Smooth muscle cell (in vitro differentiated cells): ENCODE results near the gene UGT1A8. TPM values are rescaled to one million over a fixed set of nuclear protein-coding genes. Genes with fewer than 3 reads are reported as not detected.

Experiments used
- DNase-seq: peaks from one replicate; lab custom pipeline; 2025; ENCODE audit not compliant: unreplicated experiment; lab: John Stamatoyannopoulos, UW
- H2AFZ ChIP-seq: fragments of 200-600 bp; sonication (generic); 2 replicates; pipeline ENCODE4 v1.6.0; 2016; ENCODE audit warnings: antibody characterized with exemption, low read depth, mild to moderate bottlenecking
- H3F3A ChIP-seq: fragments of 200-600 bp; sonication (generic); 2 replicates; pipeline ENCODE4 v1.6.0; 2017; ENCODE audit warnings: antibody characterized with exemption, low read depth
- H3K27ac ChIP-seq: fragments of 200-600 bp; sonication (generic); 2 replicates; pipeline ENCODE4 v1.5.1; 2016; ENCODE audit warnings: low read depth, mild to moderate bottlenecking
- H3K27me3 ChIP-seq: fragments of 200-600 bp; sonication (generic); 2 replicates; pipeline ENCODE4 v1.6.1; 2016; ENCODE audit warnings: low read depth, mild to moderate bottlenecking
- H3K36me3 ChIP-seq: fragments of 200-600 bp; sonication (generic); 2 replicates; pipeline ENCODE4 v1.5.1; 2016; ENCODE audit warnings: low read depth
- H3K4me1 ChIP-seq: fragments of 200-600 bp; sonication (generic); 2 replicates; pipeline ENCODE4 v1.5.1; 2016; ENCODE audit warnings: low read depth
- H3K4me2 ChIP-seq: fragments of 200-600 bp; sonication (generic); 2 replicates; pipeline ENCODE4 v1.6.0; 2016; ENCODE audit warnings: mild to moderate bottlenecking
- H3K4me3 ChIP-seq: fragments of 200-600 bp; sonication (generic); 2 replicates; pipeline ENCODE4 v1.5.1; 2016; ENCODE audit warnings: mild to moderate bottlenecking
- H3K79me2 ChIP-seq: fragments of 200-600 bp; sonication (generic); 2 replicates; pipeline ENCODE4 v1.6.0; 2016; ENCODE audit warnings: low read depth, mild to moderate bottlenecking
- H3K9ac ChIP-seq: fragments of 200-600 bp; sonication (generic); 2 replicates; pipeline ENCODE4 v1.6.0; 2016; ENCODE audit warnings: low read depth
- H3K9me3 ChIP-seq: fragments of 200-600 bp; sonication (generic); replicated peaks from 2 replicates; pipeline ENCODE4 v1.5.1; 2016; ENCODE audit warnings: low read depth
- H4K20me1 ChIP-seq: fragments of 200-600 bp; sonication (generic); 2 replicates; pipeline ENCODE4 v1.6.0; 2016; ENCODE audit warnings: low read depth
- WGBS: methylation state at CpG from one replicate; pipeline ENCODE4 v1.1.7; 2016; ENCODE audit warnings: low lambda C conversion rate; 5-methylcytosine and 5-hydroxymethylcytosine counted together
- polyA plus RNA-seq: library from polyadenylated mRNA; unstranded; fragments of >200 nt; fragmentation: Nextera tagmentation; extraction: Ambion mirVana; gene quantifications from 2 replicates; pipeline ENCODE4 v1.2.1, GENCODE V29; 2016
- total RNA-seq: library from RNA; depleted of rRNA; stranded (reverse); fragments of >200 nt; gene quantifications from 2 replicates; pipeline ENCODE4 v1.2.3, GENCODE V29; 2014
- TF ChIP-seq, protein P1 (sequence below): fragments of 200-600 bp; sonication (generic); IDR thresholded peaks from 2 replicates; pipeline ENCODE4 v1.5.1; 2017; ENCODE audit warnings: borderline replicate concordance, mild to moderate bottlenecking, antibody characterized with exemption; ENCODE audit not compliant: insufficient read depth, poor library complexity, severe bottlenecking

UGT1A8 gene
- total and polyA plus RNA-seq, 2 experiments from 2014 or later = not detected

DNA sequence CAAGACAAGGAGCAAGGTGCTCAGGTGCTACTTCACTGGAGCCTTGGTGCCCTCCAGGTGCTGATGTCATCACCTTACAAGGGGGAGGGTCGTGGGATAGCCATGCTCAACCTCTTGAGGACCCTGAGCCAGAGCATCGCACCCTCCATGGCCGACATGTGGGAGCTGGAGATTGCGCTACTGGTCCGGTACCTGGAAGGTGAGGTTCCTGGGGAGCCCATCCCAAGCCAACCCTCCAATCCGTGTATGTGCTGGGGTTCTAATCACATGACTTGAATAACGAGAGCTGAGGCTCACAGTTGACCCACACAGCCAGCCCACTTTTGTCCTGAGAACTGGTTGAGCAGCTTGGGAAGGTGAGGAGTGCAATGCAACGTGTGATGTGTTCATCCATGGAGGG lies 186.6 kb downstream of the UGT1A8 start:
- DNase-seq = no peak
- TF ChIP-seq, protein P1, sequence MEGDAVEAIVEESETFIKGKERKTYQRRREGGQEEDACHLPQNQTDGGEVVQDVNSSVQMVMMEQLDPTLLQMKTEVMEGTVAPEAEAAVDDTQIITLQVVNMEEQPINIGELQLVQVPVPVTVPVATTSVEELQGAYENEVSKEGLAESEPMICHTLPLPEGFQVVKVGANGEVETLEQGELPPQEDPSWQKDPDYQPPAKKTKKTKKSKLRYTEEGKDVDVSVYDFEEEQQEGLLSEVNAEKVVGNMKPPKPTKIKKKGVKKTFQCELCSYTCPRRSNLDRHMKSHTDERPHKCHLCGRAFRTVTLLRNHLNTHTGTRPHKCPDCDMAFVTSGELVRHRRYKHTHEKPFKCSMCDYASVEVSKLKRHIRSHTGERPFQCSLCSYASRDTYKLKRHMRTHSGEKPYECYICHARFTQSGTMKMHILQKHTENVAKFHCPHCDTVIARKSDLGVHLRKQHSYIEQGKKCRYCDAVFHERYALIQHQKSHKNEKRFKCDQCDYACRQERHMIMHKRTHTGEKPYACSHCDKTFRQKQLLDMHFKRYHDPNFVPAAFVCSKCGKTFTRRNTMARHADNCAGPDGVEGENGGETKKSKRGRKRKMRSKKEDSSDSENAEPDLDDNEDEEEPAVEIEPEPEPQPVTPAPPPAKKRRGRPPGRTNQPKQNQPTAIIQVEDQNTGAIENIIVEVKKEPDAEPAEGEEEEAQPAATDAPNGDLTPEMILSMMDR = no peak
- H3K27ac ChIP-seq = no peak overlapping the region
- H3F3A ChIP-seq = no peaks in the 10 kb centered on the region
- no peaks in the 10 kb centered on the region for H3K4me1 ChIP-seq
- no peaks in the 10 kb centered on the region for H3K36me3 ChIP-seq
- H2AFZ ChIP-seq = no peak overlapping the region
- no peaks in the 10 kb centered on the region for H3K27me3 ChIP-seq
- no peaks in the 10 kb centered on the region for H3K9me3 ChIP-seq
- no peaks in the 10 kb centered on the region for H3K79me2 ChIP-seq
- 70% methylated on average over 8 of the region's 8 CpGs for WGBS
- no peak overlapping the region for H3K4me3 ChIP-seq
- no peak overlapping the region for H3K4me2 ChIP-seq
- no peaks in the 10 kb centered on the region for H4K20me1 ChIP-seq
- no peak overlapping the region for H3K9ac ChIP-seq

DNA sequence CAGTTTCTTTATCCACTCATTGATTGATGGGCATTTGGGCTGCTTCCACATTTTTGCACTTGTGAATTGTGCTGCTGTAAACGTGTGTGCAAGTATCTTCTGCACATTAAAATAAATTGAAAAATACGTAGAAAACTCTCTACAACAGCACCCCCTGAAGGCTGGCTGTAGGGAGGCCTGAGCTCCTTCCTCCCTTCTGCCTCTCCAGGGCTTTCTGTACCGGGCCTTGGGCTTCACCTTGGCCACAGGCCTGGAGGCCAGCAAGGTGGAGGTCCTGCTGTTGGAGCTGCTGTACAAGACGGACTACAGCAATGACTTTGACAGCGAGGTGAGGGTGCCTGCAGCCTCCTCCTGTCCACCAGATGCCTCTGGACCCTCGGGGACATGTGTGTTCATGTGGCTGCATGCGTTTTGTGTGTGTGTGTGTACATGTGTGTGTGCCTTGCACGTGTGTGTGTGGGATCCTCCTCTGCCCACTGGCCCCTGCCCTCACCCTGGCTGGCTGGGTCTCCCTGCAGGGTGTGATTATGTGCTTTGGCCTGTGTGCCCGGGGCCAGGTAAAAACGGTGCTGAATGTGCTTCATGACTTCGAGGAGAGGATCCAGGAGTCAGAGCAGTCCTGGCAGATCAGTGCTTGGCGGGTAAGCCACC lies 189.9 kb downstream of the UGT1A8 start:
- Histone ChIP-seq H3K9ac (no peak overlapping the region), H3K9me3 (no peaks in the 10 kb centered on the region), H3K36me3 (no peaks in the 10 kb centered on the region), H2AFZ (no peak overlapping the region), H4K20me1 (no peaks in the 10 kb centered on the region), H3K79me2 (no peaks in the 10 kb centered on the region), H3K27me3 (no peaks in the 10 kb centered on the region), H3K4me2 (no peak overlapping the region), H3F3A (no peaks in the 10 kb centered on the region), H3K4me3 (no peak overlapping the region), H3K27ac (no peak overlapping the region), H3K4me1 (no peaks in the 10 kb centered on the region)
- WGBS = 71% methylated on average over 12 of the region's 12 CpGs
- TF ChIP-seq, protein P1 = no peak
- no peak for DNase-seq

DNA sequence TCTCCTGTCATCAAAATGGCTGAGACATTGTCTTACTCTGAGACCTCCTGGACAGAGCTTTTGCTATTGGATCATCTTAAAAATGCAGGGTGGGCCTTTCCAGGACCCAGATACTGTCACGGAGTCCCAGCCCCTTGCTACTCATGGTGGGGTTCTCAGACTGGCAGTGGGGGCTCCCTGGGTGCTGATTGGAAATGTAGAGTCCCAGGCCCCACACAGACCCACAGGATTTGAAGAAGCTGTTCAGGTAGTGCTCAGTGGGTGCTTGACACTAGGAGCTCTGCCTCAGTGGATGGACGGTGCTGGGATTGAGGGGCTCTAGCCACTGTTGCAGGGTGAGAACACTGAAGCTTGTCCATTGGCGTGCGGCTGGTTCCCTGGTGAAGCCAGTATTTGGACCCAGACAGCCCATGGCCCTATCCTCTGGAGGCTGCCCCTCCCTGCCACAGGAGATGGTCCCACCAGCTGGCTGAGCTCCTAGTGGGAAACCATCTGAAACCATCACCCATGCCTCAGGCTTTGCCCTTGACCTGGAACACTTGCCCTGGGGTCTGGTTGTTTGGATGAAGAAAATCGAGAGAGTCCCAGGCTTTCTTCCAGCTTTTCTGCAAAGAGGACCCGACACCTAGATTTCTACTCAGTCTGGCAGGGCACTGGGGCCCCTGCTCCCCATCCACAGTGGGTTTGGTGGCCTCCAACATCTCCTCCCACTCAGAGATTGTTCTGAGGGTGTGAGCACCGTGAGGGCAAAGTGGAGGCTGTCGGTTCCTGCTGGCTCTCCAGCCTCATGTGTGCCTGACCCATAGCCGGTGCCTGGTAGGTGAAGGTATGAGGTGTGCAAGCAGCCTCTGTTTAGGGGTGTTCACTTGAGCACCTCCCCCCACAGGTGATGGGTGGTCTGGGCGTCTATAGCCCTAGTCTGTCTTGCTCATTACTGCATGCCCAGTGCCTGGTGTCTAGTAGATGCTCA lies 190.8 kb downstream of the UGT1A8 start:
- no peak for DNase-seq
- Histone ChIP-seq H3K4me3 (no peak overlapping the region), H3K27me3 (no peaks in the 10 kb centered on the region), H3K36me3 (no peaks in the 10 kb centered on the region), H3K9ac (no peak overlapping the region), H3K27ac (no peak overlapping the region), H3K79me2 (no peaks in the 10 kb centered on the region), H4K20me1 (no peaks in the 10 kb centered on the region), H3F3A (no peaks in the 10 kb centered on the region), H3K9me3 (no peaks in the 10 kb centered on the region), H3K4me1 (no peaks in the 10 kb centered on the region), H3K4me2 (no peak overlapping the region), H2AFZ (no peak overlapping the region)
- 82% methylated on average over 10 of the region's 10 CpGs for WGBS
- TF ChIP-seq, protein P1 = no peak
